Mammary epithelial cell (primary cell): Measurements from ENCODE around the gene SGSM1.

Experiments used
- CTCF ChIP-seq, 2 donors: IDR thresholded peaks in 1 of 2; conservative IDR thresholded peaks in 1 of 2; 2 replicates each; pipeline ENCODE4 v1.5.1; 2011 to 2012; ENCODE audit warnings: inconsistent platforms in 2 of 2, low read length in 2 of 2, mild to moderate bottlenecking in 2 of 2, control low read depth in 1 of 2, low read depth in 1 of 2; ENCODE audit not compliant: insufficient read depth in 1 of 2; ENCODE audit errors: extremely low read depth in 1 of 2
- EZH2 ChIP-seq: IDR thresholded peaks from 2 replicates; pipeline ENCODE4 v1.6.1; 2012; ENCODE audit warnings: low read length, inconsistent platforms, borderline replicate concordance

DNA sequence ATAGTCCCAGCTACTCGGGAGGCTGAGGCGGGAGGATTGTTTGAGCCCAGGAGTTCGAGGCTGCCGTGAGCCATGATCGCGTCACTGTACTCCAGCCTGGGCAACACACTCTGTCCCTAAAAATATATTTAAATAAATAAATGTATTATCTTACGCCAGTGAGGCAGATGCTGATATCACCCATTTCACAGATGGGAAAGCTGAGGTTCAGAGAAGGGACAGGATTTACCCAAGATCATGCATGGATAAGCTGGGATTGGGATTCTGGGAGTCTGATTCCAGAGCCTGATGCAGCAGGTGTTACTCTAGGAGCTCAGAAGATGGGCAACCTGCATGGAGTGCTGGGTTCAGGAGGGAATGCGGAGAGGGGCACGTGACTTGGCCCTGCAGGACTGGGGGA is 17.8 kb downstream of the SGSM1 start:
- no peak for TF ChIP-seq EZH2
- no peak for TF ChIP-seq CTCF (conservative IDR thresholded peaks at IDR 0.05 in 1 of 2, IDR thresholded peaks at IDR 0.05 in 1 of 2; ENCODE audit: extremely low read depth in 1 of 2, insufficient read depth in 1 of 2, low read depth in 1 of 2, low read length in 2 of 2)
